GM19372 (cell line): ENCODE results near the gene VEZF1.
"Not testable (repeated sequence)": the region's sequence is repeated elsewhere in the genome, so short reads cannot be mapped to it uniquely, and the experiment has no call there.

Experiments
- ATAC-seq: cut with Tn5 transposase; IDR thresholded peaks from one replicate; pipeline ENCODE4 v1.9.1; 2021; ENCODE audit warnings: mild to moderate bottlenecking, low read depth, moderate library complexity; ENCODE audit not compliant: unreplicated experiment

The VEZF1 gene

GRCh38 chr17:57976594-57976993, 11.5 kb downstream of the VEZF1 start:
- ATAC-seq = no peak

GRCh38 chr17:57975044-57975443, 13.0 kb downstream of the VEZF1 start:
- ATAC-seq = no peak

- not testable (repeated sequence) for ATAC-seq
These were observed 13.8 kb downstream of the VEZF1 start for GRCh38 chr17:57974053-57974824.

GRCh38 chr17:57972151-57972550, 15.9 kb downstream of the VEZF1 start:
- no peak for ATAC-seq

DNA sequence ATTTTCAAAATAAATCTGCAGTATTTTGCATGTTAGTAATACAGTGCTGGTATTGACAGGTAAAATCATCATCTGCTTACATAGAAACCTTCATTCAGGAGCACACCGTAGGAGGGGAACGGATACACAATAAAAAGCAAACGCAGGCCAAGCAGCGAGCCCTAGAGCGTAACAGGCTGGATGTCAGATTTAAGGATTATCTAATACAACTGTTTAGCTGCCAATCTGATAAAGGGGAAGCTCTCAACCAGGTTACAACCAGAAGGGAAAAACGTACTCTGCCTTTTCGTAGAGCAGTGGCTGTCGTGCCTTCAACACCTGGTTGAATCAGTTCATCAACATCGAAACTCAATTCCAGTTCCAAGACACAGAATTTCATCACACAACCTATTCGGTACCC, 16.5 kb downstream of the VEZF1 start:
- no peak for ATAC-seq

DNA sequence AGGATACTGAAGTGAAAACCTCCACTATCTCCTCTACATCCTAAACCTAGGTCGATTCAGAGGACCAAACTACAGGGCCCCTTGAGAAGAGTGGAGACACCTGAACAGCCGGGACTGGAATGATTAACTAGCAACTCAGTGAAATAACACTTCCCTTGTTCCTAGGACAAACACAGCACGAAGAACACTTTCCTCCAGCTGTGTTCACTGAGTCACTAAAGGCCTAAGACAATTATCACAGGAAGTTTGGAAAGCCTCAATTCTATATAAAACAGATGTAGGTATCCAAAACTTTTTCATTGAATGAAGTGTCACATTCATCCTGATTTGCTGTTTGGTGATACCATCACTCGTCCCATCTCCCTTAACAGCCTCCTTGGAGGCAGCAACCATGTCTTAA, 17.3 kb downstream of the VEZF1 start:
- no peak for ATAC-seq

- no peak for ATAC-seq
These were observed 19.6 kb downstream of the VEZF1 start for GRCh38 chr17:57968456-57968855.

- ATAC-seq = no peak
These were observed 21.2 kb downstream of the VEZF1 start for GRCh38 chr17:57966875-57967274.

DNA sequence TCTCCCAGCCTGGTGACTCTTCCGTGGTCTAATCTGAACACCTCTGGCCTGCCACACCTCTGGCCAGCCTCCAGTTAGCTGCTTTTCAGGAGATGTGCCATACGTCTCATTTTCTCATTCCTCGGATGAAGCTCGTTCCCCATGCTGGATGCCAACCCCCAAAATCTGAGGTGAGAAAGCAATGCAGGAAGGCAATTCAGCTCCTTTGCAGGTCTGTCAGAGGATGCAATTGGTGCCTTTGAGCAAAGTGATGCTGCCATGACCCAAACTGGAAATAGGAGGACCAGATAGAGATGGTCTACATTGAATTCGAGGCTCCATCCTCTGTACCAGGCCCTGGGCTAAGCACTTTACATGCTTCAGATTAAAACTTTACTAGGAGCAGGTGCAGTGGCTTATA, 21.8 kb downstream of the VEZF1 start:
- ATAC-seq = no peak

GRCh38 chr17:57965521-57966160, 22.4 kb downstream of the VEZF1 start:
- ATAC-seq = no peak

GRCh38 chr17:57963149-57963511, 24.9 kb downstream of the VEZF1 start:
- no peak for ATAC-seq

DNA sequence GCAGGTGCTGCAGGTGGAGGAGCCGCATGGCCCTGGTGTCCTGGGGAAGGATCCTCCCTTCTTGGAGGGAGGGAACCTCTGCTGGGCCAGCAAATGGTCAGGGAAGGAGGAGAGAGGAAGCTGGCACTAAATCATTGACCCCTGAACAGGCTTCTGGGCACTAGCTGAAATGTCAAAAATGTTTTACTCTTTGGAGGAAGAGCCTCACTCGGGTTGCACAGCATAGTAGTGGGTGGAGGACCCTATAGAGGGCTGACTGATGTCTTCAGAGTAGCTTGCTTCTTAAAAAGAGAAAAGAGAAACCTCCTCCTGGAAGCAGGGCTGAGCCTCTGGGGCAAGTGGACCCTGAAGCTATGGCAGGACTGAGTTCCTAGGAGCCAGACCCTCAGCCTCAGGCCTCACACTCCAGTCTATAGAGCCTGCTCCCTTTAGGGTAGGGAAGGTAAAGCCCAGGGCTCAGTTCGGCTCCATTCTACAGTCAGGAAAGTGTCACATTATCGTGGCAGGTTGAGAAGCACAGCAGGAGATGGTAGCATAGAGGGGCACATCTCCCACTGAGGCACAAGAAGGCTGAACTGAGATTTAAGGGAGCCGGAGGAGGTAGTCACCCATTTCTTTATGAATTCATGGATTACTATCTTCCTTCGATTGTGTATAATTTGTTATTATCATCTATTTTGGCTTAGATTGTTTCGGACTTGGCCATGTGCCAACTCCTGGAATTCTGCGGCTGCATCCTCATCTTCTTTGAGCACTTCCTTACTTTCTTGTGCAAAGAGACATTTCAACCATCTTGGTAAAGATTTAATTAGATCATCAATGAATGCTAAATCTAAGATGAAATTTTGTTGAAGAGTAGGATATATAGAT, 25.5 kb downstream of the VEZF1 start:
- no peak for ATAC-seq

GRCh38 chr17:57959929-57960328, 28.1 kb downstream of the VEZF1 start:
- no peak for ATAC-seq

DNA sequence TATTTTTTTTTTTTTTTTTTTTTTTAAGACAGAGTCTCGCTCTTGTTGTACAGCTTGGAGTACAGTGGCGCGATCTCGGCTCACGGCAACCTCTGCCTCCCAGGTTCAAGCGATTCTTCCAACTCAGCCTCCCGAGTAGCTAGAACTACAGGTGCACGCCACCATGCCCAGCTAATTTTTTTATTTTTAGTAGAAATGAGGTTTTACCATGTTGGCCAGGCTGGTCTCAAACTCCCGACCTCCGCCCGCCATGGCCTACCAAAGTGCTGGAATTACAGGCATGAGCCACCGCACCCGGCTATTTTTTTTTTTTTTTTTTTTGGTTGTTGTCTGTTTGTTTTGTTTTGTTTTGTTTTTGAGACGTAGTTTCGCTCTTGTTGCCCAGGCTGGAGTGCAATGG, 29.7 kb downstream of the VEZF1 start:
- ATAC-seq = not testable (repeated sequence)

GRCh38 chr17:57957886-57958285, 30.2 kb downstream of the VEZF1 start:
- ATAC-seq = no peak

DNA sequence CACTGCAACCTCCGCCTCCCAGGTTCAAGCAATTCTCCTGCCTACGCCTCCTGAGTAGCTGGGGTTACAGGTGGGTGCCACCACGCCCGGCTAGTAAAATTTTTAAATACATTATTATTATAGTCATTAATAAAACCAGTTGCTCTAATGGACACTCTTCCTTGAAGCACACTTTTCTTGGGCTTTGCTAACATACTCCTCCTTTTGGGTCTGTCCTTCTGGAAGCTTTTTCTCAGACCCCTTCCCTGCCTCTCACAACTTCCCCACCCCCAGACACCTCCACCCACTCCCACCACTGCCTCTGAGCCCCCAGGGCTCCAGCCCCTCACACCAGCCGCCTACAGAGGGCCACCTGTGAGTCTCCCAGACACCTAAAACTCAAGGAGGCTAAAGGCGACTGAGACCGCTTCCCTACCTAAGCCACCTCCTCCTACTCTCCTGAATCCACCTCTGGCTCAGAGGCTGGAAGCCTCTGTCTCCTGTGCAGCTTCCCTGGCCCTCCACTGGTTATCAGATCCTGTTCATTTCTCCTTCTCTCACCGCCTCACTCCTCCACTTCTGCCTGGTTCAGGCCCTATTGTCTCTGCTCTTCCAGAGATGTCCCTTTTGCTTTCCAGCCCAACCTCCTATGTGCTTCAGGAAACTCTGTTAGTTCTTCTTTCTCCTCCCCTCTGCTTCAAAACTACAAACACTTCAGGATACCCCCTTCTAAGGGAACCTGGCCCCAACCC, 30.8 kb downstream of the VEZF1 start:
- ATAC-seq = no peak

- no peak for ATAC-seq
These were observed 31.5 kb downstream of the VEZF1 start for GRCh38 chr17:57956291-57957119.

- no peak for ATAC-seq
These were observed 32.7 kb downstream of the VEZF1 start, which contains the start of gene CUEDC1 for GRCh38 chr17:57955183-57955931. TSS of gene CUEDC1 (minus strand) at chr17:57955412. CDS start at chr17:57885564, 69,848 bp downstream.
